GM12878 (cell line): ENCODE measurements around the gene RAB30. TPM values are rescaled to one million over a fixed set of nuclear protein-coding genes. Genes with fewer than 3 reads are reported as not detected.

ENCODE experiments used
- ATAC-seq: fragments of 200-7000 bp; cut with Tn5 transposase; 3 replicates; pipeline ENCODE4 v1.9.1; 2020; ENCODE audit warnings: mild to moderate bottlenecking, moderate library complexity
- BruUV-seq: library from RNA; stranded (reverse); fragments of 400-500 nt; replicated peaks from 2 replicates; lab custom pipeline; 2021; lab: Mats Ljungman, UMichigan
- CTCF ChIA-PET: fragments of 300-600 bp; sonication (Branson Sonifier 250); formaldehyde crosslinking; extraction: SDS; loops from one replicate; lab custom pipeline; 2021; ENCODE audit warnings: inconsistent platforms; lab: Yijun Ruan, JAX
- POLR2A ChIA-PET: fragments of 350-600 bp; formaldehyde crosslinking; extraction: SDS; loops from one replicate; lab custom pipeline; 2021; ENCODE audit warnings: inconsistent platforms; lab: Charles Lee
- RAD21 ChIA-PET: fragments of 300-600 bp; sonication (Branson Sonifier 250); formaldehyde crosslinking; loops from one replicate; lab custom pipeline; 2023; ENCODE audit warnings: antibody characterized with exemption; ENCODE audit not compliant: unreplicated experiment; lab: Charles Lee
- SMC1A ChIA-PET: fragments of 300-600 bp; sonication (Branson Sonifier 250); formaldehyde crosslinking; loops from one replicate; lab custom pipeline; 2023; ENCODE audit not compliant: unreplicated experiment, uncharacterized antibody; lab: Charles Lee
- DNase-seq: peaks from one replicate; pipeline ENCODE4 v3.0.0-alpha.2; 2011; ENCODE audit warnings: low read depth, low spot score
- FAIRE-seq: peaks from 3 replicates; lab custom pipeline; 2011; peaks lifted over from hg19 to GRCh38; lab: Jason Lieb, UNC
- H2AFZ ChIP-seq: 2 replicates; pipeline ENCODE4 v1.6.0; 2011; ENCODE audit warnings: low read depth, low read length, control low read depth; ENCODE audit not compliant: control insufficient read depth
- H3K27ac ChIP-seq: 2 replicates; pipeline ENCODE4 v1.5.1; 2011; ENCODE audit warnings: control low read depth; ENCODE audit not compliant: control insufficient read depth, insufficient read depth
- H3K27me3 ChIP-seq, 2 experiments: replicated peaks in 1 of 2; 2 replicates each; pipeline versions ENCODE4 v1.6.0 to v1.6.1; 2011; ENCODE audit warnings: low read length in 1 of 2; ENCODE audit not compliant: control insufficient read depth in 2 of 2, insufficient read depth in 2 of 2
- H3K36me3 ChIP-seq, 2 experiments: 2 replicates each; pipeline ENCODE4 v1.5.1; 2011; ENCODE audit warnings: low read length in 1 of 2; ENCODE audit not compliant: control insufficient read depth in 2 of 2, insufficient read depth in 2 of 2
- H3K4me1 ChIP-seq: 2 replicates; pipeline ENCODE4 v1.6.1; 2011; ENCODE audit warnings: mild to moderate bottlenecking, low read length, moderate library complexity, mixed read lengths; ENCODE audit not compliant: control insufficient read depth, insufficient read depth
- H3K4me2 ChIP-seq: 2 replicates; pipeline ENCODE4 v1.6.0; 2011; ENCODE audit warnings: control low read depth; ENCODE audit not compliant: control insufficient read depth, insufficient read depth
- H3K4me3 ChIP-seq: fragments of 200-600 bp; sonication (generic); 2 replicates; pipeline ENCODE4 v1.5.1; 2016
- H3K79me2 ChIP-seq: 2 replicates; pipeline ENCODE4 v1.6.0; 2011; ENCODE audit warnings: low read length; ENCODE audit not compliant: control insufficient read depth, insufficient read depth
- H3K9ac ChIP-seq: 2 replicates; pipeline ENCODE4 v1.8.0; 2011; ENCODE audit warnings: low read length, control low read depth, mixed read lengths; ENCODE audit not compliant: control insufficient read depth, insufficient read depth
- H3K9me3 ChIP-seq: replicated peaks from 3 replicates; pipeline ENCODE4 v1.5.1; 2011; ENCODE audit warnings: mild to moderate bottlenecking, low read length; ENCODE audit not compliant: control insufficient read depth, insufficient read depth
- H4K20me1 ChIP-seq: 2 replicates; pipeline ENCODE4 v1.6.0; 2011; ENCODE audit not compliant: control insufficient read depth, insufficient read depth
- CHD2 ChIP-seq: IDR thresholded peaks from 2 replicates; pipeline ENCODE4 v1.6.1; 2011; ENCODE audit warnings: low read depth, low read length, improper control_type of control experiment, borderline replicate concordance
- CREB1 ChIP-seq: IDR thresholded peaks from 2 replicates; pipeline ENCODE4 v1.6.1; 2012; ENCODE audit warnings: low read depth, mild to moderate bottlenecking, inconsistent platforms
- IRF5 ChIP-seq: fragments of 450-650 bp; IDR thresholded peaks from 2 replicates; pipeline ENCODE4 v1.6.1; 2017; ENCODE audit warnings: borderline replicate concordance
- MEF2B ChIP-seq: fragments of 450-650 bp; IDR thresholded peaks from 2 replicates; pipeline ENCODE4 v1.6.1; 2018; ENCODE audit warnings: mild to moderate bottlenecking, moderate library complexity; ENCODE audit not compliant: partially characterized antibody, poor library complexity, severe bottlenecking
- SKIL ChIP-seq: fragments of 450-650 bp; IDR thresholded peaks from 2 replicates; pipeline ENCODE4 v1.6.1; 2017; ENCODE audit warnings: mild to moderate bottlenecking, low read depth, inconsistent platforms; ENCODE audit not compliant: poor library complexity, severe bottlenecking
- SREBF2 ChIP-seq: IDR thresholded peaks from 2 replicates; pipeline ENCODE4 v1.6.1; 2012; ENCODE audit warnings: mild to moderate bottlenecking, low read length
- SRF ChIP-seq, 2 experiments: IDR thresholded peaks; 2 replicates each; pipeline ENCODE4 v1.6.1; 2011; ENCODE audit warnings: low read depth in 2 of 2, low read length in 2 of 2, mild to moderate bottlenecking in 1 of 2, moderate library complexity in 1 of 2
- TBL1XR1 ChIP-seq: IDR thresholded peaks from 2 replicates; pipeline ENCODE4 v1.6.1; 2012; ENCODE audit warnings: low read depth, low read length, improper control_type of control experiment
- ZNF384 ChIP-seq: IDR thresholded peaks from 2 replicates; pipeline ENCODE4 v1.6.1; 2012; ENCODE audit warnings: low read depth, mild to moderate bottlenecking, low read length, improper control_type of control experiment, borderline replicate concordance
- WGBS: methylation state at CpG from one replicate; pipeline ENCODE4 v1.1.6; 2016; ENCODE audit warnings: low lambda C conversion rate; ENCODE audit not compliant: insufficient replicate concordance, insufficient coverage; ENCODE audit errors: missing lambda C conversion rate; 5-methylcytosine and 5-hydroxymethylcytosine counted together
- in situ Hi-C: fragments of 300-500 bp; cut with MboI; formaldehyde crosslinking; loops from 9 replicates; pipeline ENCODE4 v1.14.3; 2018; ENCODE audit warnings: mixed read lengths
- intact Hi-C: fragments of 100-400 bp; cut with micrococcal nuclease; formaldehyde crosslinking; loops from one replicate; pipeline ENCODE4 v1.14.2; 2022; ENCODE audit not compliant: unreplicated experiment
- polyA plus RNA-seq, 11 experiments: library from polyadenylated mRNA; depleted of rRNA in 4 of 11; unstranded in 6 of 11; stranded (reverse) in 5 of 11; fragments of >200 nt; fragmentation: Nextera tagmentation in 4 of 11; fragmentation: Illumina TruSeq in 1 of 11; extraction: Ambion mirVana in 4 of 11; extraction: Trizol in 1 of 11; gene quantifications; 1 replicate in 1 of 11; 2 replicates in 10 of 11; pipeline versions ENCODE4 v1.2.1 to v1.2.3, GENCODE V29; 2011 to 2016; ENCODE audit warnings: inconsistent platforms in 2 of 11, missing spikeins in 2 of 11, low read depth in 1 of 11
- total RNA-seq, 4 experiments: library from RNA; depleted of rRNA in 3 of 4; stranded (reverse); fragments of >200 nt in 3 of 4; fragmentation: Illumina TruSeq in 1 of 4; extraction: Trizol in 1 of 4; gene quantifications; 2 replicates each; pipeline versions ENCODE4 v1.2.1 to v1.2.3, GENCODE V29; 2013 to 2021

RAB30 gene
- total and polyA plus RNA-seq, 10 of the 15 experiments (the other 5 are each of a cell fraction or from before 2014, with no cell fraction given) = 9.8 to 26.7 (median 19.2) TPM

- ChIA-PET CTCF (interaction anchor here (0.8 kb wide), 1 partner anchor 10 kb away, joined by 3 read pairs; no protein-coding TSS in a partner anchor), RAD21 (interaction anchor here (1.0 to 1.1 kb wide), 2 partner anchors 17 to 19 kb away, joined by 3 read pairs; no protein-coding TSS in a partner anchor), SMC1A (interaction anchor here (0.8 to 3.2 kb wide), 4 partner anchors 10 to 37 kb away, joined by 3 to 22 read pairs (median 3); no protein-coding TSS in a partner anchor), POLR2A (interaction anchor here (1.7 kb wide), 2 partner anchors 9 to 20 kb away, joined by 5 read pairs; no protein-coding TSS in a partner anchor)
- no peaks in the 10 kb centered on the region for H3K27me3 ChIP-seq
- 63% methylated on average over 2 of the region's 2 CpGs for WGBS
- no peak overlapping the region for H3K4me2 ChIP-seq
- no peak overlapping the region for H3K27ac ChIP-seq
- intact Hi-C loops (no loop called here), in situ Hi-C loops (no loop called here)
- no peaks in the 10 kb centered on the region; the same call in 2 of the 3 replicates for H3K9me3 ChIP-seq
- H3K4me3 ChIP-seq = no peak overlapping the region
- peaks cover 3% of the 10 kb centered on the region in 2 experiments; a peak in 3 of 4 replicates for H3K36me3 ChIP-seq
- H3K4me1 ChIP-seq = peaks cover 16% of the 10 kb centered on the region
- H3K79me2 ChIP-seq = no peaks in the 10 kb centered on the region; the same call in none of the 2 replicates
- BruUV-seq = no TSS peak
- no peaks in the 10 kb centered on the region for H4K20me1 ChIP-seq
- H3K9ac ChIP-seq = no peak overlapping the region
- ATAC-seq (peak; percentile 22; the same call in 1 of the 3 replicates), DNase-seq (no peak), FAIRE-seq (no peak)
- TF ChIP-seq TBL1XR1 (no peak), ZNF384 (no peak), CREB1 (no peak), SKIL (no peak), IRF5 (no peak), SREBF2 (no peak), SRF (IDR thresholded peaks at IDR 0.05; ENCODE audit: low read depth in 2 of 2, low read length in 2 of 2) (no peak), CHD2 (no peak), MEF2B (no peak)
- H2AFZ ChIP-seq = no peak overlapping the region
Observed at GRCh38 chr11:83025267-83025704, 46.4 kb downstream of the RAB30 start.
